HepG2 (cell line): ENCODE measurements around the gene PLEKHH1.

Experiments used
- CHCHD3 ChIP-seq: sonication (generic); formaldehyde crosslinking; IDR thresholded peaks from 2 replicates; pipeline ENCODE4 v1.8.0; 2022; ENCODE audit warnings: mild to moderate bottlenecking, missing genetic modification reagents, moderate library complexity
- TF ChIP-seq, protein P1 (sequence below): sonication (generic); formaldehyde crosslinking; conservative IDR thresholded peaks from 2 replicates; pipeline ENCODE4 v1.4.0; 2020; ENCODE audit warnings: missing genetic modification reagents

DNA sequence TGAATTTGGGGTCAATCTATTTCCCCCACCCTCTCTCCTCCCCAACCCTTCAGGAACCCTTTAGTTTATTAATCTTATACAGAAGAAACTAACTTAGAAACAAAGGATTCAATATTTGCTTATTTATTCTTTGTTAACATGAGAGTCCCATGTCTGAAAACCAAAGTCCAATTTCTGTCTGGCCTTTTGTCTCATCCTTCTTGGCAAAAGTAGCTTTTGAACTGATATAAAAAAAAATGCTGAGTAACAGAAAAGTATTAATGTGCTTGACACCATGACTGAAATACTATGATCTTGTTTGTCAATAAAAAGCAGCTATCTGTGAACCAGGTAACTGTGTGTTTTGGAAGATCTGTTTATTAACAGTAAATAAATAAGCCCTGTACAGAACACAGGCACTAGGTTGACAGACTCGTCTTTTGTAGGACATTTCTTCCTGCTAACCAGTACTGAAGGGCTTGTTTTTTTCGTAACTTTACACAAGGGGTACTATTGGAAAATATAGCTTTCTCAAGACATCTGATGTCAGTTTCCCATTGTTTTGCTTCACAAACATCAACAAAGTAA lies 56.2 kb downstream of the PLEKHH1 start:
- TF ChIP-seq, protein P1, sequence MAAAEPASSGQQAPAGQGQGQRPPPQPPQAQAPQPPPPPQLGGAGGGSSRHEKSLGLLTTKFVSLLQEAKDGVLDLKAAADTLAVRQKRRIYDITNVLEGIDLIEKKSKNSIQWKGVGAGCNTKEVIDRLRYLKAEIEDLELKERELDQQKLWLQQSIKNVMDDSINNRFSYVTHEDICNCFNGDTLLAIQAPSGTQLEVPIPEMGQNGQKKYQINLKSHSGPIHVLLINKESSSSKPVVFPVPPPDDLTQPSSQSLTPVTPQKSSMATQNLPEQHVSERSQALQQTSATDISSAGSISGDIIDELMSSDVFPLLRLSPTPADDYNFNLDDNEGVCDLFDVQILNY (CRISPR knock-in tag), result no peak
- no peak for TF ChIP-seq CHCHD3
